ENCODE data around the gene CD180. TPM values are rescaled to one million over a fixed set of nuclear protein-coding genes. Genes with fewer than 3 reads are reported as not detected.
"Not testable (repeated sequence)": the region's sequence is repeated elsewhere in the genome, so short reads cannot be mapped to it uniquely, and the experiment has no call there.

Gene CD180
- total RNA-seq, 1 experiment from 2014 or later, result 0.03 TPM

DNA sequence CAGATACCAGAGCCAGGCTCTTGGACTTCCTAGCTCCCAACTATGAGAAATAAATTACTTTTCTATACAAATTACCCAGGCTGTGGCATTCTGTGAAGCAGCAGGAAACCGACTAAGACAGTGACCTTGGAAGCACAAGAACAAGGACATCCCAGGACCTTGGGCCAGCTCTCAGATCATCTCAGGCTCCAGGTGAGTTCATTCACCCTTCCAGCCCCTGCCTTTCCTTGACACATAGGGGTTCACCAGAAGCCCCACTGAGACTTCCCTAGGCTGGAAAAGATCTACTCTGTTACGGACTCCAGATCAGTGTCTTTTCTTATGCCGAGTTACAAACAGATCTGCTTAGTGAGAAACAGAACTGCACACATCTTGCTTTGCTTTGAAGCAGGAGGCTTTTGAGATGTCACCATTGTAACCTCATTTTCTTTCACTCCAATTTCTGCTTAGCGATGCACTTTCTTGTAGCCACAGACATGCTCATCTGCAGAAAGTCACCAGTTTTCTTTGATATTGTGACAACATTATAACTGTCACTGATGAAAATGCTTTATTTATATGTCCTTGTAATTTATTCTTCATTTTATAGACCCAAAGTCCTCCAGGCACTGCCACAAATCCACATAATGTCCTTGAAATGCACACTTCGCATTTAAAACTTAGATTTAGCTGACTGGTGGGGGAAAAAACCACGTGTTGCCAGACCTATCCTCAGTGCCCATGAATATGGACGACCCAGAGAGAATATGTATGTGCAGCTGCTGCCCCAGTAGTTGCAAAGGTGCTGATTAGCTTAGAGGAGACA, 8.1 kb downstream of the CD180 start:
- DNase-seq (ENCODE audit: low spot score), result no peak

DNA sequence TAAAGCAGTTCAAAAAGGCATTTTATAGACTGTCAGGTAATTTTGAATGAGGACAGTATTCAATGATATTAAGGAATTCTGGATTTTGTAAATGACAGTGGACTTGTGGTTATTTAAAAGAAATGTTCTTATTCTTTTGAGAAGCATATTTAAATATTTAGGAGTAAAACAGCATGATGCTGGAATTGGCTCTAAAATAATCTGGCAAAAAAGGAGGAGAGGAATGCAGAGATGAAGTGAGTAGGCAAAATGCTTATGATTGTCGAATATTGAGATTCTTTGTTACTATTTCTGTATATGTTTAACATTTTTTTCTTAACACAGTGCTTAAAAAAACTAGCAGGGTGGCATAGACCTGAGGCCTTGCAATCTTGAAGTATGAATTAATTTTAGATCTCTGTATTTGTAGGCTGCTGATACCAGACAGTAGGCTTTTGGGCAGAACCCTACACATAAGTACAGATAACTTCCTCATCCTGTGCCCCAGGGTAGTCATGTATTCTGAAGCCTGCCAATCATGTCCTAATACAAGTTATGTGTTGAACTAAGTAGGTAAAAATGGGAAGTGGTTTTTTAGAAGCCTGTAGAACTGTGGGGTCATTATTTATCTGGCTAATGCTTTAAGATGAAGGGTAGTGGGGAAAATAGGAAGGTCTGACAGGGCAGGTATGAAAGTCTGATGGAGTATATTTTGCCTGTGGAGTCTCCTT, 9.4 kb downstream of the CD180 start:
- no peak for DNase-seq (ENCODE audit: low spot score)

DNA sequence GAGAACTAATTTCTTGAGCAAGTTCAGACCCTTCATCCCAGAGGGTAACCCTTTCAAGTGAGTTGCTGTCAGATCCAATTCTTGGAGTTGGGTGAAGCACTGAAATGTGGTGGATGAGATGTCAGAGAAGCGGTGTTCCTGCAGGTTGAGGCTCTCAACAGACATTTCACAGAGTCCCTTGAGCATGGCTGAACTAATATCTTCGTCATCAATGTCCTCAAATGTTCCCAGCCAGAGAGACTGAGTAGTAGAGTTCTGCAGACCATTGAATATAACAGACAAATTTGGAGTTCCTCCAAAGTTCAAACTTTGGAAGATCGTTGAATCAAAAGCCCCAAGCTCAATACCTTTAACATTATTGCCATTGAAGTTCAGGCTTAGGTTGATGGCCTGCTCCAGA, 12.7 kb downstream of the CD180 start:
- DNase-seq (ENCODE audit: low spot score), result no peak

- DNase-seq (ENCODE audit: low spot score), result peak; percentile 63
These were observed 14.3 kb downstream of the CD180 start for GRCh38 chr5:67182301-67182790.

DNA sequence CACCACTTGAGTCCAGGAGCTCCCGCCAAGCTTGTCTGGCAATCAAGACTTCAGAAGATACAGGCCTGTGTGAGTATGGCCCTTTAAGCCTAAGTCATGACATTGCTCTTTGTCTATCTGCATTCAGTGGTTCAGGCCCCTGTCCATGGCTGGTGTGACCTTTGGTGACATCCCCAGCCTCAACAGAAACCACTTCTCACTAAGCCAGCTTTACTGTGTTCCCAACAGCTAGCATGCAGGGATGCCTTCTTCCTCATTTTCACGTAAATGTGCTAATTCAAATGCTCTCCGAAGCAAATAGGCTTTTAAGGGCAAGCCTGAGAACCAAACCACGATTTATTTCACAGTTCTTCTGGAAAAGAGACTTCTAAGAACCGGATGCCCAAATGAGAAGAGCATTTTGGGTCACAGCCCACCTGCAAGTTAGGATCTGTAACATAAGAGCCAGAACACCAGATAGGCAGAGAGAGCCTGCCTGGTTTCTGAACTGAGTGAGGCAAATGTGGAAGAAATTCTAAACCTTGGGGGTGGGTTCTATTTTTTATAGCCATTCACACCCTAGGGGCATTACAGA, 14.9 kb downstream of the CD180 start:
- no peak for DNase-seq (ENCODE audit: low spot score)

- no peak for DNase-seq (ENCODE audit: low spot score)
These were observed 16.8 kb downstream of the CD180 start for GRCh38 chr5:67179697-67180361.

- no peak for DNase-seq (ENCODE audit: low spot score)
These were observed 17.6 kb downstream of the CD180 start for GRCh38 chr5:67178966-67179365.

GRCh38 chr5:67178085-67178484, 18.5 kb downstream of the CD180 start:
- DNase-seq (ENCODE audit: low spot score), result no peak

DNA sequence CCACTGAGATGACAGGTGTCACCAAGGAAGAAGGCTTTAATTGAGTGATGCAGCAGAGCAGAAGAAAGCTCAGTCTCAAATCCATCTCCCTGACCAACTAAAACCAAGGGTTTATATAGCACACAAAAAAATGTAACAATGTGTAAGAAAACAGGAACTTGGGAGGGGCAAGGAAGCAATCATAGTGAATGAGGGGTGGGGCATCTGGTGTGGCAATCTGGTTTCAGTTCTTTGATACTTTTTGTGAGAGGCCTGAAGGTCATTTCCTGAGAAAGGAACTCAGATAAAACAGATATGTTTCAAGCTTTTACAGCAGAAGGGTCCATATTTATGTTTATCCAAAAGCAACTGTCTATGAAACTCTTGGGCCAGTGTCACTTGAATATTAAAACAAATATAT, 19.7 kb downstream of the CD180 start:
- no peak for DNase-seq (ENCODE audit: low spot score)

DNA sequence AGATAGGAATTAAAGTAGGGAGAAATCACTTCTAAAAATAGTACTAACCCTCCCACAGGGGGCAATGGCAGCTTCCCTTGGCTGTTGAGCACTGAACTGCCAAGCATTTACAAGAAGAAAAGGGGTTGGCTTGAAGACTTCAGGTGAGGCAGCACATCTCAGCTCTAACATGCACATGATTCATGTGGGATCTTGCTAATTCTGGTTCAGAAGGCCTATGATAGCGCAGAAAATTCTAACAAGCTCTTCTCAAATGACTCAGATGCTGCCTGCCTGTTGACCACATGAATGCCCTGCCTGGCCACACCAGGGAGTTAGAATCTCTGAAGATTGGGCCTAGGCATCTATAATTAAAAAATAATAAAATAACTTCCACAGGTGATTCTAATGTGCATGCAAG, 22.6 kb downstream of the CD180 start:
- no peak for DNase-seq (ENCODE audit: low spot score)

- DNase-seq (ENCODE audit: low spot score), result not testable (repeated sequence)
These were observed 23.2 kb downstream of the CD180 start for GRCh38 chr5:67173351-67173750.

DNA sequence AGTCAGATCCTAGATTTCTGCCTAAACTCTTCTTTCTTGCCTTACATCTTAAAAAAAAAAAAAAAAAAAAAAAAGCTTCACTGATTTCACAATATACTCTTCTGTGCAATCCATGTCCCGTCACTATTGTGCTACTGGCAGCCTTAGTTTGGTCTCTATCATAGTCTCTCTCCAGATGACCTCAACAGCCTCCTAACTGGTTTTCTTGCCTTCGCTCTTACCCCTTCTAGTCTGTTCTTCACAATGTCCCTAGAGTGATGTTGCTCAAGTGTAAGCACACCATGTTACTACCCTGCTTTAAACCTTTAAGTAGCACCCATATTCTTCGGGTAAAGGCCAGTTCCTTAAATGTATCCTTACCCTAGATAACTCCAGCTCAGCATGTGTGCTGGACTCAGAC, 25.8 kb downstream of the CD180 start:
- no peak for DNase-seq (ENCODE audit: low spot score)

DNA sequence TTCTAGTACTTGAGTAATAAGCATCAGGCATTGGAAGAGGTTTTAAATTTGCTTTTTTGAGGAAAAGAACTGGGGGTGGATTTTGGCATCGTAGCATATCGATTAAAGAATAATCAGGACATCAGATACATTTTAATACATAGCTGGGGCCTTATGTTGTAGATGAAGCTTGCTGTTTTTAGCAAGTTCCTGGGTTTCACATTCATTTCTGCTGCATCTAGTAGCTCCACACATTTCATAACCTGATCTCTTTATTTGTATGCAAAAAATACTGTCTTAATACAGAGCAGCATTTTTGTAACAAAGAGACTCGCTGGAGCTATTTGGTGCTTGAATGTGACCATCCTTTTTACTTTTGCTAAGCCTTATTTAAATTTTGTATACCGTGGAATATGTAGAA, 28.5 kb downstream of the CD180 start:
- no peak for DNase-seq (ENCODE audit: low spot score)

DNA sequence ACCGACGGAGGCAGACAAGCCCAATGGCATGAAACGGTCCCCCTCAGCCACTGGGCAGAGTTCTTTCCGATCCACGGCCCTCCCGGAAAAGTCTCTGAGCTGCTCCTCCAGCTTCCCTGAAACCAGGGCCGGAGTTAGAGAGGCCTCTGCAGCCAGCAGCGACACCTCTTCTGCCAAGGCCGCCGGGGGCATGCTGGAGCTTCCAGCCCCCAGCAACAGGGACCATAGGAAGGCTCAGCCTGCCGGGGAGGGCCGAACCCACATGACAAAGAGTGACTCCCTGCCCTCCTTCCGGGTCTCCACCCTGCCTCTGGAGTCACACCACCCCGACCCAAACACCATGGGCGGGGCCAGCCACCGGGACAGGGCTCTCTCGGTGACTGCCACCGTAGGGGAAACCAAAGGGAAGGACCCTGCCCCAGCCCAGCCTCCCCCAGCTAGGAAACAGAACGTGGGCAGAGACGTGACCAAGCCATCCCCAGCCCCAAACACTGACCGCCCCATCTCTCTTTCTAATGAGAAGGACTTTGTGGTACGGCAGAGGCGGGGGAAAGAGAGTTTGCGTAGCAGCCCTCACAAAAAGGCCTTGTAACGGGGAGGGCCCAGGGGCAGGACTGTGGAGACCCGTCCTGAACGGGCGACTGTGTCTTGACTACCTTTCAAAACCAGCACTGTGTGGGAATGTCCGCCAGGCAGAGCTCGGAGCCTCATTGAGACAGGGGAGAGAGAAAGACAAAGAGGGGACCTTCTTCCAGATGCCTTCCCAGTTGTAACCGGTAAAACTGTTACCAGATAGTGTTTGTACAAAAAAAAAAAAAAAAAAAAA, 29.9 kb downstream of the CD180 start:
- DNase-seq (ENCODE audit: low spot score), result no peak

DNA sequence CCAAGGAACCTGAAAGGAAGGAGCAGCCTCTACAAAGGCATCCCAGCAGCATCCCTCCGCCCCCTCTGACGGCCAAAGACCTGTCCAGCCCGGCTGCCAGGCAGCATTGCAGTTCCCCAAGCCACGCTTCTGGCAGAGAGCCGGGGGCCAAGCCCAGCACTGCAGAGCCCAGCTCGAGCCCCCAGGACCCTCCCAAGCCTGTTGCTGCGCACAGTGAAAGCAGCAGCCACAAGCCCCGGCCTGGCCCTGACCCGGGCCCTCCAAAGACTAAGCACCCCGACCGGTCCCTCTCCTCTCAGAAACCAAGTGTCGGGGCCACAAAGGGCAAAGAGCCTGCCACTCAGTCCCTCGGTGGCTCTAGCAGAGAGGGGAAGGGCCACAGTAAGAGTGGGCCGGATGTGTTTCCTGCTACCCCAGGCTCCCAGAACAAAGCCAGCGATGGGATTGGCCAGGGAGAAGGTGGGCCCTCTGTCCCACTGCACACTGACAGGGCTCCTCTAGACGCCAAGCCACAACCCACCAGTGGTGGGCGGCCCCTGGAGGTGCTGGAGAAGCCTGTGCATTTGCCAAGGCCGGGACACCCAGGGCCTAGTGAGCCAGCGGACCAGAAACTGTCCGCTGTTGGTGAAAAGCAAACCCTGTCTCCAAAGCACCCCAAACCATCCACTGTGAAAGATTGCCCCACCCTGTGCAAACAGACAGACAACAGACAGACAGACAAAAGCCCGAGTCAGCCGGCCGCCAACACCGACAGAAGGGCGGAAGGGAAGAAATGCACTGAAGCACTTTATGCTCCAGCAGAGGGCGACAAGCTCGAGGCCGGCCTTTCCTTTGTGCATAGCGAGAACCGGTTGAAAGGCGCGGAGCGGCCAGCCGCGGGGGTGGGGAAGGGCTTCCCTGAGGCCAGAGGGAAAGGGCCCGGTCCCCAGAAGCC, 30.8 kb downstream of the CD180 start:
- DNase-seq (ENCODE audit: low spot score), result no peak

DNA sequence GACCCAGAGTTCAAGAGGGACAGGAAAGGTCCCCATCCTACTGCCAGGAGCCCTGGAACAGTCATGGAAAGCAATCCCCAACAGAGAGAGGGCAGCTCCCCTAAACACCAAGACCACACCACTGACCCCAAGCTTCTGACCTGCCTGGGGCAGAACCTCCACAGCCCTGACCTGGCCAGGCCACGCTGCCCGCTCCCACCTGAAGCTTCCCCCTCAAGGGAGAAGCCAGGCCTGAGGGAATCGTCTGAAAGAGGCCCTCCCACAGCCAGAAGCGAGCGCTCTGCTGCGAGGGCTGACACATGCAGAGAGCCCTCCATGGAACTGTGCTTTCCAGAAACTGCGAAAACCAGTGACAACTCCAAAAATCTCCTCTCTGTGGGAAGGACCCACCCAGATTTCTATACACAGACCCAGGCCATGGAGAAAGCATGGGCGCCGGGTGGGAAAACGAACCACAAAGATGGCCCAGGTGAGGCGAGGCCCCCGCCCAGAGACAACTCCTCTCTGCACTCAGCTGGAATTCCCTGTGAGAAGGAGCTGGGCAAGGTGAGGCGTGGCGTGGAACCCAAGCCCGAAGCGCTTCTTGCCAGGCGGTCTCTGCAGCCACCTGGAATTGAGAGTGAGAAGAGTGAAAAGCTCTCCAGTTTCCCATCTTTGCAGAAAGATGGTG, 31.6 kb downstream of the CD180 start:
- DNase-seq (ENCODE audit: low spot score), result no peak

DNA sequence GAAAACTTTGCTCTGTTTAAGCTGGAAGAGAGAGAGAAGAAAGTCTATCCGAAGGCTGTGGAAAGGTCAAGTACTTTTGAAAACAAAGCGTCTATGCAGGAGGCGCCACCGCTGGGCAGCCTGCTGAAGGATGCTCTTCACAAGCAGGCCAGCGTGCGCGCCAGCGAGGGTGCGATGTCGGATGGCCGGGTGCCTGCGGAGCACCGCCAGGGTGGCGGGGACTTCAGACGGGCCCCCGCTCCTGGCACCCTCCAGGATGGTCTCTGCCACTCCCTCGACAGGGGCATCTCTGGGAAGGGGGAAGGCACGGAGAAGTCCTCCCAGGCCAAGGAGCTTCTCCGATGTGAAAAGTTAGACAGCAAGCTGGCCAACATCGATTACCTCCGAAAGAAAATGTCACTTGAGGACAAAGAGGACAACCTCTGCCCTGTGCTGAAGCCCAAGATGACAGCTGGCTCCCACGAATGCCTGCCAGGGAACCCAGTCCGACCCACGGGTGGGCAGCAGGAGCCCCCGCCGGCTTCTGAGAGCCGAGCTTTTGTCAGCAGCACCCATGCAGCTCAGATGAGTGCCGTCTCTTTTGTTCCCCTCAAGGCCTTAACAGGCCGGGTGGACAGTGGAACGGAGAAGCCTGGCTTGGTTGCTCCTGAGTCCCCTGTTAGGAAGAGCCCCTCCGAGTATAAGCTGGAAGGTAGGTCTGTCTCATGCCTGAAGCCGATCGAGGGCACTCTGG, 32.6 kb downstream of the CD180 start:
- no peak for DNase-seq (ENCODE audit: low spot score)

DNA sequence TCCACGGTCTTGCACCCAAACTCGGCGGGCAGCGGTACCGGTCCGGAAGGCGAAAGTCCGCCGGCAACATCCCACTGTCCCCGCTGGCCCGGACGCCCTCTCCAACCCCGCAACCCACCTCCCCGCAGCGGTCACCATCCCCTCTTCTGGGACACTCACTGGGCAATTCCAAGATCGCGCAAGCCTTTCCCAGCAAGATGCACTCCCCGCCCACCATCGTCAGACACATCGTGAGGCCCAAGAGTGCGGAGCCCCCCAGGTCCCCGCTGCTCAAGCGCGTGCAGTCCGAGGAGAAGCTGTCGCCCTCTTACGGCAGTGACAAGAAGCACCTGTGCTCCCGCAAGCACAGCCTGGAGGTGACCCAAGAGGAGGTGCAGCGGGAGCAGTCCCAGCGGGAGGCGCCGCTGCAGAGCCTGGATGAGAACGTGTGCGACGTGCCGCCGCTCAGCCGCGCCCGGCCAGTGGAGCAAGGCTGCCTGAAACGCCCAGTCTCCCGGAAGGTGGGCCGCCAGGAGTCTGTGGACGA, 33.3 kb downstream of the CD180 start:
- DNase-seq (ENCODE audit: low spot score), result no peak

DNA sequence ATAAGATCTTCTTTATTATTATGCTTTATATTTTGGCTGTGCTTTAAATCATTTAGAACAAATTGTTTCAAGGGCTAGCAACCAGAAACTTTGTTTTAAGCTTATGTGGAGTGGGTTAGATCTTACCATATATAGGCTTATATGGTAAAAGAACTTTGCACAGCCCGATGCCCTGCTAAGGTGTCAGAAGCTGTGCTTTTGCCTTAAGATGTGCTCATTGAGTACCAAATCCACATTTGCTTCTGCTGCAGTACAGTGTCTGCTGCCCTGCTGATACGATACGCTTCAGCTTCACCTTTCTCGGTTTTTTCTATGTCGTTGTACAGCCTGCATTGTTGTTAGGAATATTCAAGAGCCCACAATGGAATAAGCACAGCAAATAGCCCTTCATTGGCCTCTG, 34.8 kb downstream of the CD180 start:
- no peak for DNase-seq (ENCODE audit: low spot score)
